H1 (cell line): ENCODE data around the gene HOXD10. TPM values are rescaled to one million over a fixed set of nuclear protein-coding genes. Genes with fewer than 3 reads are reported as not detected.

ENCODE experiments used
- BCL11A ChIP-seq, 2 experiments: IDR thresholded peaks; one replicate each; pipeline ENCODE4 v1.6.1; 2011; ENCODE audit warnings: low read depth in 2 of 2, low read length in 2 of 2, mild to moderate bottlenecking in 2 of 2
- CBX5 ChIP-seq: fragments of 300-800, 300-1000 bp; sonication (generic); IDR thresholded peaks from 2 replicates; pipeline ENCODE4 v1.7.1; 2016; ENCODE audit warnings: antibody characterized with exemption, low read length, low read depth
- CBX8 ChIP-seq: fragments of 300-800, 300-1000 bp; sonication (generic); IDR thresholded peaks from 2 replicates; pipeline ENCODE4 v1.7.1; 2016; ENCODE audit warnings: low read depth, low read length, borderline replicate concordance
- CTBP2 ChIP-seq: IDR thresholded peaks from 2 replicates; pipeline ENCODE4 v1.7.0; 2011; ENCODE audit warnings: borderline replicate concordance, mild to moderate bottlenecking, moderate library complexity, mixed read lengths, low read length; ENCODE audit not compliant: insufficient read depth, insufficient read length
- E2F6 ChIP-seq: IDR thresholded peaks from 2 replicates; pipeline ENCODE4 v1.6.1; 2012; ENCODE audit warnings: inconsistent platforms
- KDM1A ChIP-seq: fragments of 200-600, 300-600 bp; sonication (generic); IDR thresholded peaks from 2 replicates; pipeline ENCODE4 v1.7.1; 2016; ENCODE audit warnings: mild to moderate bottlenecking, low read length, borderline replicate concordance
- KDM4A ChIP-seq: IDR thresholded peaks from one replicate; pipeline ENCODE4 v1.7.1; 2012; ENCODE audit warnings: low read depth, mild to moderate bottlenecking, moderate library complexity, low read length, inconsistent platforms; ENCODE audit not compliant: severe bottlenecking
- MAX ChIP-seq: IDR thresholded peaks from 2 replicates; pipeline ENCODE4 v1.6.1; 2012; ENCODE audit warnings: inconsistent platforms
- RBBP5 ChIP-seq: IDR thresholded peaks from 2 replicates; pipeline ENCODE4 v1.7.1; 2012; ENCODE audit warnings: low read depth, mild to moderate bottlenecking, inconsistent platforms, low read length, moderate library complexity, borderline replicate concordance
- SIX5 ChIP-seq: IDR thresholded peaks from 2 replicates; pipeline ENCODE4 v1.6.1; 2011; ENCODE audit warnings: mild to moderate bottlenecking, low read depth, low read length
- SP4 ChIP-seq: IDR thresholded peaks from 2 replicates; pipeline ENCODE4 v1.6.1; 2012; ENCODE audit warnings: low read length, inconsistent platforms
- TCF12 ChIP-seq: IDR thresholded peaks from 2 replicates; pipeline ENCODE4 v1.6.1; 2011; ENCODE audit warnings: low read depth, mild to moderate bottlenecking, low read length
- USF2 ChIP-seq: IDR thresholded peaks from 2 replicates; pipeline ENCODE4 v1.6.1; 2011; ENCODE audit warnings: low read length, improper control_type of control experiment
- ZNF274 ChIP-seq: IDR thresholded peaks from 2 replicates; pipeline ENCODE4 v1.7.0; 2012; ENCODE audit warnings: low read length, borderline replicate concordance; ENCODE audit errors: extremely low read depth
- polyA plus RNA-seq, 7 experiments: library from polyadenylated mRNA; depleted of rRNA in 3 of 7; stranded (reverse) in 5 of 7; unstranded in 2 of 7; fragments of >200 nt in 5 of 7; fragments of 200-250 nt in 2 of 7; gene quantifications; 1 replicate in 5 of 7; 2 replicates in 1 of 7; 4 replicates in 1 of 7; pipeline versions ENCODE4 v1.2.1 to v1.2.3, GENCODE V29; 2011 to 2013; ENCODE audit warnings: missing spikeins in 2 of 7, mixed read lengths in 2 of 7
- total RNA-seq: library from RNA; stranded (reverse); fragmentation: NEBNext Ultra II Directional; extraction: Animal tissue kit (Norgen Biotek cat#: 25700); gene quantifications from 2 replicates; pipeline ENCODE4 v1.2.1, GENCODE V29; 2021

HOXD10 gene
- total and polyA plus RNA-seq, 2 of the 8 experiments (the other 6 are each of a cell fraction or from before 2014, with no cell fraction given): not detected

- TF ChIP-seq CBX5 (no peak), ZNF274 (no peak), RBBP5 (no peak), CTBP2 (peak; percentile 27), SIX5 (no peak), KDM1A (no peak), TCF12 (no peak), MAX (no peak), CBX8 (0 out of 2 replicates have a peak, but pooled peaks have one; percentile 82), BCL11A (IDR thresholded peaks at IDR 0.05; ENCODE audit: low read depth in 2 of 2, low read length in 2 of 2) (no peak), KDM4A (no peak), USF2 (no peak), SP4 (no peak), E2F6 (no peak)
Measured at GRCh38 chr2:176085120-176085788, 31.3 kb upstream of the HOXD10 start (continued).
